BJ (cell line): ENCODE data around the gene FLNA. TPM values are rescaled to one million over a fixed set of nuclear protein-coding genes. Genes with fewer than 3 reads are reported as not detected.

Experiments
- CTCF ChIA-PET: fragments of 350-600 bp; formaldehyde crosslinking; extraction: SDS; loops from one replicate; lab custom pipeline; 2021; ENCODE audit warnings: antibody characterized with exemption, inconsistent platforms; lab: Yijun Ruan, JAX
- POLR2A ChIA-PET: fragments of 300-600 bp; sonication (Branson Sonifier 250); formaldehyde crosslinking; extraction: SDS; loops from one replicate; lab custom pipeline; 2021; ENCODE audit warnings: antibody characterized with exemption; lab: Charles Lee
- DNase-seq: peaks from one replicate; pipeline ENCODE4 v3.0.0-alpha.2; 2011; ENCODE audit warnings: low read depth
- H3K27me3 ChIP-seq: 2 replicates; pipeline ENCODE4 v1.6.0; 2011; ENCODE audit warnings: low read length; ENCODE audit not compliant: control insufficient read depth, insufficient read depth
- H3K36me3 ChIP-seq: 2 replicates; pipeline ENCODE4 v1.5.1; 2011; ENCODE audit warnings: low read length; ENCODE audit not compliant: control insufficient read depth, insufficient read depth
- H3K4me3 ChIP-seq: 2 replicates; pipeline ENCODE4 v1.5.1; 2011; ENCODE audit warnings: low read depth, mild to moderate bottlenecking, control low read depth, low read length
- polyA plus RNA-seq: library from polyadenylated mRNA; depleted of rRNA; stranded (reverse); fragments of >200 nt; gene quantifications from 2 replicates; pipeline ENCODE4 v1.2.3, GENCODE V29; 2011
- TF ChIP-seq, protein P1 (sequence below): IDR thresholded peaks from 2 replicates; pipeline ENCODE4 v1.5.1; 2011; ENCODE audit warnings: low read depth, mild to moderate bottlenecking, control low read depth, inconsistent platforms, low read length, moderate library complexity; ENCODE audit not compliant: insufficient read depth

FLNA gene
- polyA plus RNA-seq, 1 experiment: 1,740 TPM

DNA sequence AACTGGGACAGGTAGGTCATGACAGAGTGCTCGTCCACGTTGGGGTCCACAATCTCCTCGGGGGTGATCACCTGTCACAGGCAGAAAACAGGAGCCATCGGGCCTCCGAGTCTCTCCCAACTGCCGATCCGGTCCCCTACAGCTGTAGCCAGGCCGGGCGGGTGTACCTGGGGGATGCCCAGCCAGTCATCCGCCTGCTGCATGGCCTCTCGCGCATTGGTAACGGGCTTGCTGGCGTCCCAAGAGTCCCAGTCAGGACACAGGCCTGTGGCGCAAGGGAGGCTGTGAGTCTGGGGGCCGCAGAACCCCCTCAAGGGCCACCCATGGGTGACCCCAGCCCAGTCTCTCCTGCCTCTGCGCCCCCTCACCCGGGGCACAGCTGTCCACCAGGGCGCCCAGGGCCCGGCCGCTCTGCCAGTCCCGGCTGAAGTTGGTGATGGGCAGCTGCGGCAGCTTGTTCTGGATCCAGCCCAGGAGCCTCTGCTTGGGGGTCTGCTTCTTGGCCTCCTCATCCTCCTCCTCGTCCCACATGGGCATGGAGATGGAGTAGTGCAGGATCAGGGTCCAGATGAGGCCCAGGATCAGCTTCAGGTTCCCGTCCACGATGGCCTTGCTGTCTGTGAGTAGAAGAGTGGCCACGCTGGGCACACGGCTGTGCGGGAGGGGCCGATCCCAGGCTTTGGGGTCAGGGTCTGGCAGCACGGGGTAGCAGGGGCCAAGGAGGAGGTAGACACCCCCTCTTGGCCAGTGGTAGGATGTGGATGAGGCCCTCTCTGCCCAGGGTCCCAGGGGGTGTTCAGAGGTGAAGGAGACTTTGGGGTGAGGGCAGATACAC, 6.7 kb downstream of the FLNA start:
- TF ChIP-seq, protein P1, sequence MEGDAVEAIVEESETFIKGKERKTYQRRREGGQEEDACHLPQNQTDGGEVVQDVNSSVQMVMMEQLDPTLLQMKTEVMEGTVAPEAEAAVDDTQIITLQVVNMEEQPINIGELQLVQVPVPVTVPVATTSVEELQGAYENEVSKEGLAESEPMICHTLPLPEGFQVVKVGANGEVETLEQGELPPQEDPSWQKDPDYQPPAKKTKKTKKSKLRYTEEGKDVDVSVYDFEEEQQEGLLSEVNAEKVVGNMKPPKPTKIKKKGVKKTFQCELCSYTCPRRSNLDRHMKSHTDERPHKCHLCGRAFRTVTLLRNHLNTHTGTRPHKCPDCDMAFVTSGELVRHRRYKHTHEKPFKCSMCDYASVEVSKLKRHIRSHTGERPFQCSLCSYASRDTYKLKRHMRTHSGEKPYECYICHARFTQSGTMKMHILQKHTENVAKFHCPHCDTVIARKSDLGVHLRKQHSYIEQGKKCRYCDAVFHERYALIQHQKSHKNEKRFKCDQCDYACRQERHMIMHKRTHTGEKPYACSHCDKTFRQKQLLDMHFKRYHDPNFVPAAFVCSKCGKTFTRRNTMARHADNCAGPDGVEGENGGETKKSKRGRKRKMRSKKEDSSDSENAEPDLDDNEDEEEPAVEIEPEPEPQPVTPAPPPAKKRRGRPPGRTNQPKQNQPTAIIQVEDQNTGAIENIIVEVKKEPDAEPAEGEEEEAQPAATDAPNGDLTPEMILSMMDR: no peak
- no peak for DNase-seq
- Histone ChIP-seq H3K4me3 (peak overlapping the region; percentile 89), H3K36me3 (peaks cover 45% of the 10 kb centered on the region), H3K27me3 (no peaks in the 10 kb centered on the region)
- CTCF ChIA-PET: interaction anchor here (1.1 kb wide), 1 partner anchor 13 kb away, joined by 3 read pairs; no protein-coding TSS in a partner anchor
- POLR2A ChIA-PET: no interaction called here

DNA sequence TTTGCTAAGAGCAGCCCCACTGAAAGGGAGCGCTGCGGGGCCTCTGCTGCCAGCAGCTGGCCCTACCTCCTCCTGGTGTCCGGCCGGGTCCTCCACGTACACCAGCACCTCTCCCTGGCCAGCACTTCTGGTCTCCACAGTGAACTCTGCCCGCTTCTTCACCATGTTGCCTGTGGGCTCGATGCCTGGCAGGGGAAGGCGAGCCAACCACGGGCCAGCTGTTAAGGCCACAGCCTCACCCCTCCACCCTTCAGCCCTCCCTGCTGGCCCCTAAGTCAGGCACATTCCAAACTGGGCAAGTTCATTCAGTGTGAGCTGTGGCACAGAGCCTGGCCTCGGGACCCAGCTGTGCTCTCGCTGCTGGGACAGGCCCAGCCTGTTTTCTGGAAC, 7.8 kb downstream of the FLNA start:
- DNase-seq: no peak
- POLR2A ChIA-PET: no interaction called here
- peaks cover 55% of the 10 kb centered on the region for H3K36me3 ChIP-seq

DNA sequence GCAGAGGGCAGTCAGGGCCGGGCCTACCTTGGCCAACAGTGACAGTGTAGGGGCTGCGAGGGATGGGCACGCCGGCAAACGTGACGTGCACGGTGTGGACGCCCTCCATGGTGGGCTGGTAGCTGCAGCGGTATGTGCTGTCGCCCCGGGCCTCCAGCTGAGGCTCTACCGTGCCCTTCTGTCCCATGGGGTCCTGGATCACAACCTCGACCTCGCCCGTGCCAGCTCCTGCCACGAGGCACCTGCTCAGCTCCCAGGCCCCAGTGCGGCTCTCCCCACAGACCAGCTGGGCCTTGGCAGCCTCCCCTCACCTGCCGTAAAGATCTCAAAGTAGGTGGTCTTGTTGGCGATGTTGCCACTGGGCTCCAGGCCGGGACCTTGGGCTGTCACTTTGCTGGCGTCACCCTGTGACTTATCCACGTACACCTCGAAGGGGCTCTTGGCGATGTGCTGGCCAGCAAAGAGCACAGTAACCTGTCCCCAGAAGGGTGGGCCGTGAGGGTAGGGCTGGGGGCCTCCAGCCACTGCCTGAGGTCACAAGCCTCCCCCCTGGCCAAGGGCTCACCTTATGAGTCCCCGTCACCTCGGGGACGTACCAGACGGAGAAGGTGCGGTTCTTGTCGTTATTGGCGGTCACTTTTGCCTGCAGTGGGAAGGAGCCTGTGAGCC, 8.3 kb downstream of the FLNA start:
- POLR2A ChIA-PET: no interaction called here
- TF ChIP-seq, protein P1: no peak
- DNase-seq: no peak
- Histone ChIP-seq H3K36me3 (peaks cover 60% of the 10 kb centered on the region), H3K27me3 (no peaks in the 10 kb centered on the region), H3K4me3 (no peak overlapping the region)
- CTCF ChIA-PET: interaction anchor here (1.1 kb wide), 1 partner anchor 11 kb away, joined by 3 read pairs; no protein-coding TSS in a partner anchor

More for the DNA sequence above, 7.8 kb downstream of the FLNA start:
- CTCF ChIA-PET: interaction anchor here (1.1 kb wide), 1 partner anchor 12 kb away, joined by 3 read pairs; no protein-coding TSS in a partner anchor
- Histone ChIP-seq H3K27me3 (no peaks in the 10 kb centered on the region), H3K4me3 (no peak overlapping the region)
- TF ChIP-seq, protein P1: no peak

DNA sequence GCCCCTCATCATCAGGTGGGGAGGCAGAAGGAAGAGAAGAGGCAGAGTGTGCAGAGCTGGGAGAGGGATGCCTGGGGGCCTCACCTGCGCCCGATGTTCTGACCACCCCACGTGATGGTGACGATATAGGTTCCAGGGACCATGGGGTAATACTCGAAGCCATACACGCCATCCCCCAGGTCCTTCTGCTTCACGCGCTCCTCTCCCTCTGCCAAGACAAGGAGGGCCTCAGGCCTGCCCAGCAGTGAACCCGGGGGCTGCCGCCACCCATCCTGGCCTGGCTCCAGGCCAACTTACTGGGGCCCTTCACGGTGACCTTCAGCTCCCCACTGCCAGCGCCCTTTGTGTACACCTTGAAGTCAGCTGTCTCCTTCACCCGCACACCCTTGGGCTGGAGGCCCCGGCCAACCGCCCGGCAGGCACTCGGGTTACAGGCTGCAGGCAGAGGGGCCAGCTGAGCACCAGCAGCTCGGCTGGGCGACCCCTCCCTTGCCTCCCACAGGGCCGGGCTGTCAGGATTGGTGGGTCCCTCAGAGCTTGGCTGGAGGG, 9.3 kb downstream of the FLNA start:
- Histone ChIP-seq H3K36me3 (peaks cover 65% of the 10 kb centered on the region), H3K27me3 (no peaks in the 10 kb centered on the region), H3K4me3 (no peak overlapping the region)
- TF ChIP-seq, protein P1: no peak
- ChIA-PET CTCF (no interaction called here), POLR2A (no interaction called here)
- DNase-seq: no peak

DNA sequence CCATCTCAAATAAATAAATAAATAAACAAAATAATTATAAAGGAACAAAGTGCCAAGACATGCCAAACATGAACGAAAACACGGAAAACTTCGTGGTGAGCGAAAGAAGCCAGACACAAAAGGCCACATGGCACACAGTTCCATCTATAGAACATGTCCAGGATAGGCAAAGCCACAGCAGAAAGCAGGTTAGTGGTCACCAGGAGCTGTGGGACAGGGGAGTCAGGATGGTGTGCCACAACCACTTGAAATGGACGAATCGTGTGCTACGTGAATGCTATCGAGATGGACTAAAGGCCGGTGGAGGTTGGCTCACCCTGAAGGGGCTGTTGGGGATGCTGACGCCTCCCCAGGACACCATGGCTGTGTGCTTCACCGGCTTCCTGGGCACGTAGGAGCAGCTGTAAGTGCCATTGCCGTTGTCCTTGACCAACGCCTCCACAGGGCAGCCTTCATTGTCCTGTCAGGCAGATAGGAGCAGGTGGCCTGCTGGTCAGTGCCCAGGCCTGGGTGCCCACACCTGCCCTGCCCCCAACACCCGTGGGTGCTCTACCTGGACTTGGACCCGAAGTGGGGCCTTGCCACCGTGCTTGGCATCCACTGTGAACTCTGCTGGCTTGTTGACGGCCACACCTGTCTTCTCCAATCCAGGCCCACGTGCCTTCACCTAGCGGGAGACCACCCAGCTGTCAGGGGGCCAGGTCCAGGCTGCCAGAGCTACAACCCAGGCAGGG, 10.6 kb downstream of the FLNA start:
- ChIA-PET CTCF (no interaction called here), POLR2A (no interaction called here)
- TF ChIP-seq, protein P1: no peak
- H3K27me3 ChIP-seq: no peaks in the 10 kb centered on the region
- peaks cover 74% of the 10 kb centered on the region for H3K36me3 ChIP-seq
- H3K4me3 ChIP-seq: no peak overlapping the region
- DNase-seq: no peak
